SK-N-SH (cell line): ENCODE results near the gene OGA. TPM values are rescaled to one million over a fixed set of nuclear protein-coding genes. Genes with fewer than 3 reads are reported as not detected.
A peak's percentile ranks its signal among the peaks of the same experiment; 100 is the strongest.

Experiments used
- CTCF ChIA-PET: fragments of 300-600, 350-600 bp; formaldehyde crosslinking; extraction: SDS; loops from one replicate; lab custom pipeline; 2021; lab: Yijun Ruan, JAX
- POLR2A ChIA-PET: fragments of 350-600 bp; sonication (Branson Sonifier 250); formaldehyde crosslinking; extraction: SDS; loops from one replicate; lab custom pipeline; 2020; ENCODE audit warnings: antibody characterized with exemption, inconsistent platforms; lab: Yijun Ruan, JAX
- DNase-seq: peaks from one replicate; pipeline ENCODE4 v3.0.0; 2012
- H2AFZ ChIP-seq: fragments of 200-600 bp; sonication (generic); 2 replicates; pipeline ENCODE4 v1.8.1; 2016; ENCODE audit warnings: antibody characterized with exemption, mild to moderate bottlenecking, low read depth
- H3F3A ChIP-seq: fragments of 200-600 bp; sonication (generic); replicated peaks from 2 replicates; pipeline ENCODE3; 2016; ENCODE audit warnings: antibody characterized with exemption, mild to moderate bottlenecking; ENCODE audit not compliant: insufficient read depth
- H3K27ac ChIP-seq, 2 experiments: fragments of 200-500 bp in 1 of 2; fragments of 200-600 bp in 1 of 2; sonication (Bioruptor generic) in 1 of 2; sonication (generic), shearing (Covaris generic) in 1 of 2; 2 replicates each; pipeline versions ENCODE4 v1.5.1 to v1.6.1; 2014 to 2016; ENCODE audit warnings: low read depth in 2 of 2, inconsistent platforms in 1 of 2, low read length in 1 of 2, mild to moderate bottlenecking in 1 of 2, mixed read lengths in 1 of 2
- H3K27me3 ChIP-seq: fragments of 200-600 bp; sonication (generic), shearing (Covaris generic); 2 replicates; pipeline ENCODE4 v1.6.1; 2016; ENCODE audit warnings: mixed run types; ENCODE audit not compliant: insufficient read depth
- H3K36me3 ChIP-seq, 2 experiments: fragments of 200-500 bp in 1 of 2; fragments of 200-600 bp in 1 of 2; sonication (Bioruptor generic) in 1 of 2; sonication (generic) in 1 of 2; replicated peaks in 1 of 2; 2 replicates each; pipeline versions ENCODE3 to v1.5.1; 2014 to 2016; ENCODE audit warnings: low read length in 1 of 2, mild to moderate bottlenecking in 1 of 2; ENCODE audit not compliant: insufficient read depth in 2 of 2, control insufficient read depth in 1 of 2
- H3K4me1 ChIP-seq, 2 experiments: fragments of 200-500 bp in 1 of 2; fragments of 200-600 bp in 1 of 2; sonication (Bioruptor generic) in 1 of 2; sonication (generic), shearing (Covaris generic) in 1 of 2; 2 replicates each; pipeline versions ENCODE4 v1.5.1 to v1.6.1; 2014 to 2016; ENCODE audit warnings: low read depth in 1 of 2, low read length in 1 of 2, mixed run types in 1 of 2; ENCODE audit not compliant: insufficient read depth in 2 of 2, control insufficient read depth in 1 of 2
- H3K4me2 ChIP-seq: fragments of 200-600 bp; sonication (generic), shearing (Covaris generic); 2 replicates; pipeline ENCODE4 v1.6.1; 2017; ENCODE audit warnings: mixed run types
- H3K4me3 ChIP-seq, 2 experiments: fragments of 200-500 bp in 1 of 2; fragments of 200-600 bp in 1 of 2; sonication (Bioruptor generic) in 1 of 2; sonication (generic), shearing (Covaris generic) in 1 of 2; 2 replicates each; pipeline versions ENCODE4 v1.5.1 to v1.8.1; 2014 to 2016; ENCODE audit warnings: low read depth in 2 of 2, inconsistent platforms in 1 of 2, low read length in 1 of 2, mild to moderate bottlenecking in 1 of 2, mixed read lengths in 1 of 2, moderate library complexity in 1 of 2
- H3K79me2 ChIP-seq: fragments of 200-600 bp; sonication (generic); 2 replicates; pipeline ENCODE4 v1.8.1; 2017; ENCODE audit warnings: mild to moderate bottlenecking; ENCODE audit not compliant: insufficient read depth
- H3K9ac ChIP-seq: fragments of 200-600 bp; sonication (generic); 2 replicates; pipeline ENCODE4 v1.6.1; 2017; ENCODE audit warnings: mixed run types
- H3K9me2 ChIP-seq: fragments of 200-600 bp; sonication (generic); 2 replicates; pipeline ENCODE4 v1.6.1; 2017; ENCODE audit warnings: mixed run types
- H3K9me3 ChIP-seq: fragments of 200-600 bp; sonication (generic); 2 replicates; pipeline ENCODE4 v1.6.1; 2017; ENCODE audit warnings: mixed run types, mild to moderate bottlenecking, moderate library complexity
- H4K20me1 ChIP-seq: fragments of 200-600 bp; sonication (generic); 2 replicates; pipeline ENCODE4 v1.6.1; 2017; ENCODE audit warnings: mild to moderate bottlenecking, mixed run types; ENCODE audit not compliant: insufficient read depth
- CTCF ChIP-seq: fragments of 200-600 bp; sonication (generic); IDR thresholded peaks from 2 replicates; pipeline ENCODE4 v1.6.1; 2017; ENCODE audit warnings: antibody characterized with exemption, mild to moderate bottlenecking, moderate library complexity
- EP300 ChIP-seq, 2 experiments: IDR thresholded peaks; 2 replicates each; pipeline versions ENCODE4 v1.4.0 to v1.6.1; 2012; ENCODE audit warnings: borderline replicate concordance in 1 of 2, low read depth in 1 of 2, low read length in 1 of 2
- FOSL2 ChIP-seq: IDR thresholded peaks from 2 replicates; pipeline ENCODE4 v1.4.0; 2012; ENCODE audit warnings: low read depth, mild to moderate bottlenecking, moderate library complexity, borderline replicate concordance
- FOXM1 ChIP-seq: IDR thresholded peaks from 2 replicates; pipeline ENCODE4 v1.4.0; 2012; ENCODE audit warnings: low read depth, mild to moderate bottlenecking
- GABPA ChIP-seq: IDR thresholded peaks from 2 replicates; pipeline ENCODE4 v1.4.0; 2012; ENCODE audit warnings: low read depth, mild to moderate bottlenecking
- JUND ChIP-seq: IDR thresholded peaks from 2 replicates; pipeline ENCODE4 v1.4.0; 2012
- MAX ChIP-seq: IDR thresholded peaks from 2 replicates; pipeline ENCODE4 v1.4.0; 2012; ENCODE audit warnings: low read depth
- MEF2A ChIP-seq: IDR thresholded peaks from 2 replicates; pipeline ENCODE4 v1.4.0; 2012; ENCODE audit warnings: low read depth, borderline replicate concordance
- NFIC ChIP-seq: IDR thresholded peaks from 2 replicates; pipeline ENCODE4 v1.4.0; 2012; ENCODE audit warnings: borderline replicate concordance
- whole genome bisulfite sequencing: methylation state at CpG from one replicate; pipeline ENCODE4 v1.1.6; 2017; ENCODE audit warnings: low lambda C conversion rate; 5-methylcytosine and 5-hydroxymethylcytosine counted together
- polyA plus RNA-seq, 3 experiments: library from polyadenylated mRNA; depleted of rRNA; stranded (reverse); fragments of >200 nt; gene quantifications; 2 replicates each; pipeline ENCODE4 v1.2.3, GENCODE V29; 2012

The OGA gene
- polyA plus RNA-seq, 1 of the 3 experiments (the other 2 are of a cell fraction): 24.8 TPM

GRCh38 chr10:101772895-101773761, 45.1 kb downstream of the OGA start:
- POLR2A ChIA-PET: no interaction called here
- TF ChIP-seq FOSL2 (no peak), MAX (no peak), EP300 (IDR thresholded peaks at IDR 0.05; ENCODE audit: borderline replicate concordance in 1 of 2, low read depth in 1 of 2, low read length in 1 of 2) (no peak), FOXM1 (no peak), MEF2A (no peak), JUND (no peak), NFIC (no peak), GABPA (no peak)
- TF ChIP-seq, all 33 proteins: peak for 0
- no peaks in the 10 kb centered on the region for H3K79me2 ChIP-seq
- no peak overlapping the region for H3K4me3 ChIP-seq
- H3K27ac ChIP-seq: no peak overlapping the region
- no peaks in the 10 kb centered on the region for H3F3A ChIP-seq
- CTCF ChIA-PET: interaction anchor here (0.8 to 4.0 kb wide), 5 partner anchors 9 to 559 kb away, joined by 3 to 35 read pairs (median 7); partner anchors contain the start of gene NPM3
- H3K9ac ChIP-seq: no peak overlapping the region
- H3K9me3 ChIP-seq: no peaks in the 10 kb centered on the region
- no peaks in the 10 kb centered on the region for H3K36me3 ChIP-seq
- 90% methylated on average over 13 of the region's 21 CpGs for WGBS
- no peaks in the 10 kb centered on the region; a peak in 1 of 4 replicates for H3K4me1 ChIP-seq
- peak; percentile 28 for DNase-seq
- H2AFZ ChIP-seq: no peak overlapping the region
- H3K4me2 ChIP-seq: no peak overlapping the region
- H3K9me2 ChIP-seq: no peaks in the 10 kb centered on the region
- no peaks in the 10 kb centered on the region for H4K20me1 ChIP-seq
- no peaks in the 10 kb centered on the region for H3K27me3 ChIP-seq

- DNase-seq: peak; percentile 14
- no peak overlapping the region for H2AFZ ChIP-seq
- 60% methylated on average over 3 of the region's 6 CpGs for WGBS
- H3K4me1 ChIP-seq: no peaks in the 10 kb centered on the region; a peak in 1 of 4 replicates
- POLR2A ChIA-PET: no interaction called here
- no peaks in the 10 kb centered on the region for H3K27me3 ChIP-seq
- no peak for TF ChIP-seq CTCF
- TF ChIP-seq, all 33 proteins: peak for 0
- H3K4me2 ChIP-seq: no peak overlapping the region
- no peaks in the 10 kb centered on the region for H3K79me2 ChIP-seq
- H3K9me2 ChIP-seq: no peaks in the 10 kb centered on the region
- no peaks in the 10 kb centered on the region for H3F3A ChIP-seq
- H3K36me3 ChIP-seq: no peaks in the 10 kb centered on the region
- no peak overlapping the region for H3K4me3 ChIP-seq
- no peaks in the 10 kb centered on the region for H3K9me3 ChIP-seq
- H4K20me1 ChIP-seq: no peaks in the 10 kb centered on the region
- CTCF ChIA-PET: interaction anchor here (0.8 to 4.0 kb wide), 6 partner anchors 10 to 559 kb away, joined by 3 to 35 read pairs (median 5); partner anchors contain the start of gene NPM3
- H3K27ac ChIP-seq: no peak overlapping the region
- H3K9ac ChIP-seq: no peak overlapping the region
Measured at GRCh38 chr10:101772017-101772894, 46.0 kb downstream of the OGA start.
